GM21529 (cell line): ENCODE results near the gene FLAD1.

Experiments used
- ATAC-seq: cut with Tn5 transposase; IDR thresholded peaks from one replicate; pipeline ENCODE4 v1.9.1; 2021; ENCODE audit not compliant: unreplicated experiment

Gene FLAD1

DNA sequence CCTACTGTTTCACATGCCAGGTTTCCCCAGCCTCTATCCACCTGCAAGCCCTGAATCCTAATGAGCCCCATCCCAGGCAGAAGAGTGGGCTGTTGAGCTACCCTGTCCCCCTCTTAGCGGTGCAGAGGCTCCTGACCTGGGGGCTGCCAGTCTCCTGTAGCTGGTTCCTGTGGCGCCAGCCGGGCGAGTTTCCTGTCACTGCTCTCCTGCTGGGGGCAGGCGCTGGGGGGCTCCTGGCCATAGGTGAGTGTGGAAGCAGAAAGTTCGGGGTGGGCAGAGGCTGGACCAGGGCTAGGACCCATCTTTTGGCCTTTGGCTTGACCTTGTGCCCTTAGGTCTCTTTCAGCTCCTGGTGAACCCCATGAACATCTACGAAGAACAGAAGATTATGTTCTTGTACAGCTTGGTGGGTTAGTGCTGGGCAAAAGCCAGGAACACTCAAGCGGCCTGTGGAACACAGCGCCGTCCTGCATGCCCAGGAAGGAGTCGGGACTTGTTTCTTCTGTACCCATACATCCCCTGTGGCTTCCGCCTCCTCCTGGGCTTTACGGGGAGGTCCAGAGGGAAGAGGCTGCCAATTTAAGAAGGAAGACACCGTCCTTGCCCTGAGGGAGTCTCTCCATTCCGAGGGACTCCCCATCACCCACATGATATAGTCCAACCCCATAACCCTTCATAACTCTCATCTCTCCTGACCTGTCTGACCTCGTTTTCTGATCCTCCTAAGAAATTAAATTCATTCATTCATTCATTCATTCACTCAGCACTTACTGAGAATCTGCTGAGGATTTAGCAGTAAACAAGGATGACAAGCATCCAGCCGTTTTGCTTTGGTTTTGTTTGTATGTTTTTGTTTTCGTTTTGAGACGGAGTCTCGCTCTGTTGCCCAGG is 51.4 kb downstream of the FLAD1 start:
- no peak for ATAC-seq

DNA sequence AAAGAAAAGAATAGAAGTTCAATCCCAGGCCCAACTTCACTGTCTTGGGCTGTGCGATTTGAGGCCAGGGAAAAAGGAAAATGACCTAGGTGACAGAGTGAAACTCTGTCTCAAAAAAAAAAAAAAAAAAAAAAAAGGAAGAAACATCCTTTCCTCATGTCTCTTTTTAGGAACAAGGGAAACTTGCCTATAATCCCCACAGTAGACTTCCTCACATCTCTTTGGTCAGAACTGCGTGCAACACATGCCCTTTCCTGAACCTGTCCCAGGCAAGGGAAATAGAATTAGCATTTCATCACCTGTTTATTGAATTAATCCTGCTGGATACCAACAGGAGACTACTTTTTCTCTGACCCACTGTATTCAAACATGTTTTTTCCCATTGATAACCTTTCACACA is 52.8 kb downstream of the FLAD1 start:
- ATAC-seq = no peak

DNA sequence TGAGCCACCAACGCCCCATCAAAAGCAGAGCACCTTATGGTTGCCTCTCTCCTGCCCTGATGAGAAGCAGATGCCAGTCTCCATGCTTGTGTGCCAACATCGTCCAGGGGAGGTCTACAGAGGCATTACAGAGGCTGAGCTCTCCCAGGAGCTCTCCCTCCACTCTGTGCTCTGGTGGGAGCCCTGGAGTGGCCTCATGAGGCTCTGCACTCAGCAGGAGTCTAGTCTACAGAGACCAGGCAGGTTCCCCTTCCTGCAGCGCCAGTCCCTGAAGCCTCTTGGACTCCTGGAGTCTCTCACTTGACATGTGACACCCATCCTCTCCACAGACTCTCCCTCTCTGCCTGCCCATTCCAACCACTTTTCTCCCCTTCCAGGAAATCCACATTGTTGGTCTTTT is 53.9 kb downstream of the FLAD1 start:
- ATAC-seq = no peak

DNA sequence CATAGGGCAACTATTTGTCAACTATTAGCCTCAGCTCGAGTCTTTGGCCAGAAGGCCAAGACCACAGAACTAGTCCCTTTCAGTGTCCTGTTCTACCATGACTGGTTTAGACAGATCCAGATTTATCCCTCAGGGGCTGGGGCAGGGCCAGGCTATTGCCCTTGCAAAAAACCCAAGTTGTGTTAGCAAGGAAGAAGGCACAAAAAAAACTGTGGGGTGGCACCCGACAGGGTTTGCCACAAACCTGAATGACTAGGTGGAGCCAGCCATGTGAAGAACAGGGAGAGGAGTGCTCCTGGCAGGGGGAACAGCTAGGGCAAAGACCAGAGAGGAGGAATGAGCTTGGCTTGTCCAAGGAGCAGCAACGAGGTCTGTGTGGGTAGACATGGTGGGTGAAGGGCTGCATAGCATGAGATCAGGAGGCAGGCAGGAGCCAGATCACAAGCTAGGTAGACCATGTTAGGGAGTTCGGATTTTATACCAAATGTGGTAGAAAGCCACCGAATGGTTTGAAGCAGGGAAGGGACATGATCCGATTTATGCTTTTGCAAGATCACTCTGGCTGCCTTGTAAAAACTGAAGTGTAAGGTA is 54.8 kb downstream of the FLAD1 start:
- no peak for ATAC-seq

DNA sequence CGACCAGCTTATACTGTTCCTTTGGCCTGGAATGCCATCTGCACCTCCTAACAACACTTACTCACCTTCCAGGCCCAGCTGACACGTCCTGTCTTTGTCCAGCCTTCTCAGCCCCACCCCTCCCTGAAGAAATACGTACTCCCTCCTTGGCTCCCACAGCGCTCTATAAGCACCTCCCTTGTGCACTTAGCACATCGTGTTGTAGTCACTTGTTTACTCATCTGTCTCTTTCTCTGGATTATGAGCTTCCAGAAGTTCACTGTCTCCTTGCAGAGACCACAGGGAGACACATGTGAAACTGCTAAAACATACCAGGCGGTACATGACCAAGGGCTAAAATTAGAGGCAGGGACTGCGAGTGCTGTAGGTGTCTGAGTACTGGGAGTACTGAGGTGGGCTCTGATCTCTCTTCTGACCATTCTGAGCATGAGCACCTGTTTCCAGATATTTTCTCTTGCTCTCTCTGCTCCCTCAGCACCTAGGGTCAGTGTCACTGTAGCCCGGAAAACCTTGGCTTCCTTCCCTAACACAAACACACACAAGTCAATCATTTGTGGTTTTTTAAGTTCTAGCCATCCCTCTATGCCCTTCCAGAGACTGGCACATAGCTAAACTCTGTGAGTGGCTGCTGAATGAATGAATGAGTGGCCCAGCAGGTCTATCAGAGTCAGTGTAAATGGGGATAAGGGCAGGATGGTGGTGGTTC is 55.6 kb downstream of the FLAD1 start:
- ATAC-seq = no peak

DNA sequence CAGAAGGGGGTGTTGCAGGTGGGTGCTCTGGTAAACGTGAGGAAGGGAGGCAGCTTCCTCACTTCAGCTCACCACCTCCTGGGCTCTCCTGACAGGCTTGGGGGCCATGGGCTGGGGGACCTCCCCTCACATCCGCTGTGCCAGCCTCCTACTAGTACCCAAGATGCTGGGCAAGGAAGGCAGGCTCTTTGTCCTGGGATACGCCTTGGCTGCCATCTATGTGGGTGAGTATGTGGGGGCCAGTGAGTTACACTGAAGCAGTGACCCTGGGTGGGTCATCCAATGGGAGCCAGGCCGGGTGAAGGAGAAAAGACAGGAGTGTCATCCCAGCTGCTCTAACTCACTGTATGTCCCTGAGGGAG is 56.1 kb downstream of the FLAD1 start:
- no peak for ATAC-seq

DNA sequence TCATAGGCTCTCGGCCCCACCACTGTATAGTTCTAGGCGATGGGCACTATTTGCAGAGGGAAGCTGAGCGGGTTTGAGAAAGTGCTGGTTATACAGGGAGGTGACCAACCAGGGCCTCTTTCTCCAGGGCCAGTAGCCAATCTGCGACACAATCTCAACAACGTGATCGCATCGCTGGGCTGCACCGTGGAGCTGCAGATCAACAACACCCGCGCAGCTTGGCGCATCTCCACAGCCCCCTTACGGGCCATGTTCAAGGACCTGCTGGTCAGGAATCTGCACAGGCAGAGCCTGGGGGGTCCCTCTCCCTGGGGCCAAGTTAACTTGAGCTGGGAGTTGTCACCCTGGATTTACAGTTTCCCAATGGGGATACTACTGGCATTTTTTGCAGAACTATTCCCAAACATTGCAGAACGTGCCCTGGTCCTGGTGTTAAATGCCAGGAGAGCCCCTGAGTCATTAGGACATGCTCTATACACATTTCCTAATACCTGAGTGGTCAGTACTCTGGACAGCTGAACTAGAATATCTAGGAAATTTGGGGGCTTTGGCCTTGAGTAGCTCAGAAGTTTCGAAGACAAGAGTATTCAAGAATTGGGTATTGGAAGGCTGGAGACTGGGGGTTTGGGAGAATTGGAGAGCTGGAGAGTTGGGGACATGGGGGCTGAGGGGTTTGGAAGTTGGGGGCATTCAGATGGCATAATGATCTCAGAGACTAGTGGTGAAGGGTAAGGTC is 57.4 kb downstream of the FLAD1 start:
- ATAC-seq = no peak
